ENCODE measurements around the gene COX10.
"Not testable (repeated sequence)": the region's sequence is repeated elsewhere in the genome, so short reads cannot be mapped to it uniquely, and the experiment has no call there.

Gene COX10

GRCh38 chr17:14069251-14070021, at the start of gene COX10:
Gene COX10 (plus strand): TSS chr17:14069504. CDS start chr17:14069606, 102 bp downstream.
- FAIRE-seq (no peak), DNase-seq (ENCODE audit: insufficient read length, low spot score) (peak; percentile 37)
- TF ChIP-seq CTCF (IDR thresholded peaks at IDR 0.05; ENCODE audit: insufficient read depth, missing control alignments): no peak

DNA sequence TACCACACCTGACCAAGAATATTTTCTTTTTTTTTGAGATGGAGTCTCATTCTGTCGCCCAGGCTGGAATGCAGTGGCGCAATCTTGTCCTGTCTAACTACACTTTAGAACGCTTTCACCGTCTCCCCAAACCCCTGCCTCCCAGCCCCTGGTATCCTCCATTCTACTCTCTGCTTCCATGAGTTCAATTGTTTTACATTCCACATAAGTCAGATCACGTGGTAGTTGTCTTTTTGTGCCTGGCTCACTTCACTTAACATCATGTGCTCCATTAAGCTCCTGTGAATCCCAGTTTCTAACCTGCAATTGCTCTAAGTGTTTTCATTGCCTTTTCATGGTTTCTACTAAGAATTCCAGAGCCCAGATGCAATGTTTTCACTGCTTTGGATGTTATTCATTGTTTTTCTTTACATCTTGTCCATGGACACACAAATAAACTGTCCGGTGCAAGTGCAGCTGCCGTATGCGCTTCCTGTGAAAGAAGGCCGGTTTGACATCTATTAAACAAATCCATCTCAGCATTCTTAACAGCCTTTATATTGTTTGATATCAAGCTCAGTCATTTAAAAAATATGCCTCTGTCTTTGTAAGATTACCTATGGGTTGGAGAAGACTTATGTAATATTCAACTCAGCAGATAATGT, 47.5 kb upstream of the COX10 start:
- not testable (repeated sequence) for FAIRE-seq; DNase-seq (ENCODE audit: insufficient read length, low spot score)

GRCh38 chr17:14029755-14030154, 39.5 kb upstream of the COX10 start:
- FAIRE-seq; DNase-seq (ENCODE audit: insufficient read length, low spot score): not testable (repeated sequence)

DNA sequence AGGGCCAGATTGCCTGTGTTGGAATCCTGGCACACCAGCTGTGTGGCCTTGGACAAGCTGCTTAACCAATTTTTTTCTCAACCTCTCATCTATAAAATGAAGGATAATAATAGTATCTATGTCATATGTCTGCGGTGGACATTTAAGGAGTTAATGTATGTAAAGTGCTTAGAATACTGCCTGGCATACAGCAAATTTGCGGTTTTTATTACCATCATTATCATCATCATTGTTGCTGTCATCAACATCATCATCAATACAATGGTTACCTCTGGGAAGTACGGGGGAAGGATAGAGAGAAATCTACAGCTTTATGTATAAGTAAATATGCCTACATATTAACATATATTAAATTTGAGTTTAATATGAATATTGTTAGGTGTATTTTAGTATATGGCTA, 37.1 kb upstream of the COX10 start:
- DNase-seq (ENCODE audit: insufficient read length, low spot score) (no peak), FAIRE-seq (no peak)
- TF ChIP-seq CTCF (IDR thresholded peaks at IDR 0.05; ENCODE audit: insufficient read depth, missing control alignments): no peak

DNA sequence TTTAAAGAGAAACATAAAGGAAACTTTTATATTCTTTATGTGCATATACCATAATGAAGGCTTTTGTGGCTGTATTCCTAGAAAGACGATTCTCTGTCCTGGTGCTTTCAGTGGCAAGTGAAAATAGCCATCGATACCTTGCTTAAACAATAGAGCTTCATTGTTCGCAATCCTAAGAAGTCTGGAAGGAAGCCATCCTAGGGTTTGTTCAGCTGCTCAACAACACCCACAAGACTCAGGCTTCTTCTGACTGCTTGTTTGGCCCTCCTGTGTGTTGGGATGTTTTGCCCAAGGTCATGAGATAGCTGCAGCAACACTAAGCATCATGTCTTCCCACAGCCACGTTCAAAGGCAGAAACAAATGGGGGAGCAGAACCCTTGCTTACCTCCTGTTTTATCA, 36.1 kb upstream of the COX10 start:
- DNase-seq (ENCODE audit: insufficient read length, low spot score) (no peak), FAIRE-seq (no peak)
- TF ChIP-seq CTCF (IDR thresholded peaks at IDR 0.05; ENCODE audit: insufficient read depth, missing control alignments): no peak

DNA sequence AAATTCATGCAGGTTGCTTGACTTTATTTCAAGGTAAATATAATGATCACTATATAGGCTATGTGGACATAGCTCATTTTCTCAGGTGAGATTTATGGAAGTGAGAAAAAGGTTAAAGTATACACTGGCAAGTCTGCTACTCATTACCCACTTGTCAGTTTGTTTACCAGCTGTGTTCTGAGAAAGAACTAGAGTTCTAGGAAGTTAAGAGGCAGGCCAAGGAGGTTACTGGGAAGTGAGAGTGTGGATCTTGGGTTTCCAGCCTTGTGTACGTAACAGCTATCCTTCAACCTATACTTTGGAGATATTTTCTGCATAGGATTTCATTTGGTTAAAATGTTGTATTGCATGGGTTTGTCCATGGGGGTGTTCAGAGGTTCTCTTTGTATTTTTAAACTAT, 31.9 kb upstream of the COX10 start:
- TF ChIP-seq CTCF (IDR thresholded peaks at IDR 0.05; ENCODE audit: insufficient read depth, missing control alignments): no peak
- no peak for FAIRE-seq

DNA sequence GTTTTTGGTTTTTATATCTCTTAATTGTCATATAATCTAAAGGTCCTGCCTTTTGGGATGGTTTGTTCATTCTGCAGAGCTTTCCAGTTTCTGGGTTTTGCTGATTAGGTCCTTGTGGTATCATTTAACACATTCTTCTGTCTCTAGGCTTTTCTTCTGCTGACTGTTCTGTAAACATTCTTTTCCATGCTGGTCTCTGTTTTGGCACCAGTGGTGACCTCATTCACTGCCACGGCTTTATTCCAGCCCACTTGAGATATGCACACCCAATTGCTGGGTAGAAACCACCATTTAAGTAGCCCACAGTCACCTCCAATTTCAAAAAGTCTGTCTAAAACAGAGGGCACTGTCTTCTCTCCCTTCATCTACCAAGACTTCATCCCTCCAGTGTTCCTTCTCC, 31.1 kb upstream of the COX10 start:
- no peak for TF ChIP-seq CTCF (IDR thresholded peaks at IDR 0.05; ENCODE audit: insufficient read depth, missing control alignments)
- DNase-seq (ENCODE audit: insufficient read length, low spot score) (no peak), FAIRE-seq (no peak)

More for the DNA sequence above, 31.9 kb upstream of the COX10 start:
- no peak for DNase-seq (ENCODE audit: insufficient read length, low spot score)

DNA sequence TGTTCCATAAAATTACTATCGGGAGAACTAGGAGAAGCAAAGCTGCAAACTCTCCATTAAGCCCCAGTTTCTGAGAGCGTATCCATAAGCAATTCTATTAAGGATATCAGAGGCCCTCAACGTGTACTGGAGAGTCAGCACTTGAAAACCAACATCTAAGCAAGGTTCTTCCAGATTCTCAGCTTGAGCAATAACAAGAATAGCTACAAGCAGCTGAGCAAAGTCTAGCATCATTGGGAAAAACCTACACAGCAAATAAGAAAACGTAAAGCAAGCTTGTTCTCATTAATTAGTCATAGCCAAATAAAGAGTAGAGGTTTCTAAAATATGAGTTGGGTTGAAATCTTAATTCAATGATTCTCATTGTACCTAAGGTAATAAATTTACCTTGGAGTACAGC, 26.9 kb upstream of the COX10 start:
- DNase-seq (ENCODE audit: insufficient read length, low spot score) (no peak), FAIRE-seq (no peak)

More for the DNA sequence above, 26.9 kb upstream of the COX10 start:
- TF ChIP-seq CTCF (IDR thresholded peaks at IDR 0.05; ENCODE audit: insufficient read depth, missing control alignments): no peak
